ENCODE results near the gene SF3A2.
"Not testable (repeated sequence)": the region's sequence is repeated elsewhere in the genome, so short reads cannot be mapped to it uniquely, and the experiment has no call there.

The SF3A2 gene

GRCh38 chr19:2275588-2276428 lies 39.2 kb downstream of the SF3A2 start:
- H3K27ac Mint-ChIP-seq = no peak overlapping the region
- H3K9me3 Mint-ChIP-seq (ENCODE audit: low read depth) = no peaks in the 10 kb centered on the region
- H3K27me3 Mint-ChIP-seq = no peaks in the 10 kb centered on the region
- H3K4me1 Mint-ChIP-seq (ENCODE audit: low read depth) = peaks cover 25% of the 10 kb centered on the region
- no peaks in the 10 kb centered on the region for H3K36me3 Mint-ChIP-seq
- H3K4me3 Mint-ChIP-seq = no peak overlapping the region

- no peaks in the 10 kb centered on the region for H3K9me3 Mint-ChIP-seq (ENCODE audit: low read depth)
- no peak overlapping the region for H3K4me3 Mint-ChIP-seq
- peaks cover 24% of the 10 kb centered on the region for H3K4me1 Mint-ChIP-seq (ENCODE audit: low read depth)
- no peaks in the 10 kb centered on the region for H3K36me3 Mint-ChIP-seq
- H3K27ac Mint-ChIP-seq = no peak overlapping the region
- H3K27me3 Mint-ChIP-seq = no peaks in the 10 kb centered on the region
Observed at GRCh38 chr19:2276429-2276986, 39.9 kb downstream of the SF3A2 start.

- Mint-ChIP-seq H3K36me3 (no peaks in the 10 kb centered on the region), H3K9me3 (ENCODE audit: low read depth) (no peaks in the 10 kb centered on the region), H3K4me1 (ENCODE audit: low read depth) (peaks cover 22% of the 10 kb centered on the region), H3K4me3 (no peak overlapping the region), H3K27ac (no peak overlapping the region), H3K27me3 (no peaks in the 10 kb centered on the region)
Observed at GRCh38 chr19:2277138-2277537, 40.5 kb downstream of the SF3A2 start.

GRCh38 chr19:2278459-2279158 lies 42.0 kb downstream of the SF3A2 start:
- H3K27ac Mint-ChIP-seq = no peak overlapping the region
- no peaks in the 10 kb centered on the region for H3K9me3 Mint-ChIP-seq (ENCODE audit: low read depth)
- H3K36me3 Mint-ChIP-seq = no peaks in the 10 kb centered on the region
- no peaks in the 10 kb centered on the region for H3K27me3 Mint-ChIP-seq
- peaks cover 20% of the 10 kb centered on the region for H3K4me1 Mint-ChIP-seq (ENCODE audit: low read depth)
- H3K4me3 Mint-ChIP-seq = no peak overlapping the region

GRCh38 chr19:2280633-2281264 lies 44.1 kb downstream of the SF3A2 start:
- Mint-ChIP-seq H3K27ac (no peak overlapping the region), H3K4me3 (no peak overlapping the region), H3K27me3 (no peaks in the 10 kb centered on the region), H3K9me3 (ENCODE audit: low read depth) (no peaks in the 10 kb centered on the region), H3K4me1 (ENCODE audit: low read depth) (peaks cover 7% of the 10 kb centered on the region), H3K36me3 (no peaks in the 10 kb centered on the region)

- not testable (repeated sequence) for H3K4me1 Mint-ChIP-seq (ENCODE audit: low read depth); H3K27ac Mint-ChIP-seq; H3K27me3 Mint-ChIP-seq; H3K36me3 Mint-ChIP-seq; H3K9me3 Mint-ChIP-seq (ENCODE audit: low read depth); H3K4me3 Mint-ChIP-seq
Observed at GRCh38 chr19:2281265-2282061, 44.8 kb downstream of the SF3A2 start.

- Mint-ChIP-seq H3K4me3 (peak within 1 kb of the TSS; percentile 57), H3K9me3 (ENCODE audit: low read depth) (no peaks in the 10 kb centered on the region), H3K27ac (peak within 1 kb of the TSS; percentile 6), H3K27me3 (no peaks in the 10 kb centered on the region), H3K36me3 (no peaks in the 10 kb centered on the region), H3K4me1 (ENCODE audit: low read depth) (peaks cover 7% of the 10 kb centered on the region)
Observed at GRCh38 chr19:2282062-2282861, 45.6 kb downstream of the SF3A2 start, which contains the start of gene PEAK3. PEAK3 (minus strand) TSS chr19:2282175; CDS start chr19:2280931, 1,244 bp downstream.

GRCh38 chr19:2282862-2283237 lies 46.2 kb downstream of the SF3A2 start:
- H3K4me3 Mint-ChIP-seq = peak overlapping the region; percentile 57
- no peaks in the 10 kb centered on the region for H3K9me3 Mint-ChIP-seq (ENCODE audit: low read depth)
- no peaks in the 10 kb centered on the region for H3K27me3 Mint-ChIP-seq
- H3K36me3 Mint-ChIP-seq = no peaks in the 10 kb centered on the region
- peak overlapping the region; percentile 6 for H3K27ac Mint-ChIP-seq
- H3K4me1 Mint-ChIP-seq (ENCODE audit: low read depth) = peaks cover 7% of the 10 kb centered on the region

- Mint-ChIP-seq H3K4me3 (no peak overlapping the region), H3K4me1 (ENCODE audit: low read depth) (peaks cover 14% of the 10 kb centered on the region), H3K27me3 (no peaks in the 10 kb centered on the region), H3K9me3 (ENCODE audit: low read depth) (no peaks in the 10 kb centered on the region), H3K27ac (no peak overlapping the region), H3K36me3 (no peaks in the 10 kb centered on the region)
Observed at GRCh38 chr19:2283835-2284507, 47.3 kb downstream of the SF3A2 start.

- Mint-ChIP-seq H3K36me3 (no peaks in the 10 kb centered on the region), H3K27me3 (no peaks in the 10 kb centered on the region), H3K27ac (no peak overlapping the region), H3K4me3 (no peak overlapping the region), H3K9me3 (ENCODE audit: low read depth) (no peaks in the 10 kb centered on the region), H3K4me1 (ENCODE audit: low read depth) (peaks cover 24% of the 10 kb centered on the region)
Observed at GRCh38 chr19:2286402-2287140, 49.9 kb downstream of the SF3A2 start.

GRCh38 chr19:2287585-2288337 lies 51.1 kb downstream of the SF3A2 start:
- Mint-ChIP-seq H3K4me3 (no peak overlapping the region), H3K9me3 (ENCODE audit: low read depth) (no peaks in the 10 kb centered on the region), H3K4me1 (ENCODE audit: low read depth) (peaks cover 19% of the 10 kb centered on the region), H3K27ac (no peak overlapping the region), H3K36me3 (no peaks in the 10 kb centered on the region), H3K27me3 (no peaks in the 10 kb centered on the region)

- Mint-ChIP-seq H3K4me1 (ENCODE audit: low read depth) (peaks cover 17% of the 10 kb centered on the region), H3K27me3 (no peaks in the 10 kb centered on the region), H3K4me3 (peak overlapping the region; percentile 83), H3K27ac (no peak overlapping the region), H3K9me3 (ENCODE audit: low read depth) (no peaks in the 10 kb centered on the region), H3K36me3 (no peaks in the 10 kb centered on the region)
Observed at GRCh38 chr19:2288338-2288817, 51.8 kb downstream of the SF3A2 start.

Measured in activated naive CD8-positive, alpha-beta T cell (primary cell).